Activated CD4-positive, alpha-beta T cell treated with anti-CD3 and anti-CD28 coated beads for 4 hours (primary cell): ENCODE measurements around the gene CROCC.
"Not testable (repeated sequence)": the region's sequence is repeated elsewhere in the genome, so short reads cannot be mapped to it uniquely, and the experiment has no call there.

ENCODE experiments used
- DNase-seq, 2 donors: peaks; one replicate each; pipeline ENCODE4 v3.0.0-alpha.2; 2020

CROCC gene

GRCh38 chr1:16898298-16898697 is 23.4 kb upstream of the CROCC start:
- not testable (repeated sequence) for DNase-seq

- not testable (repeated sequence) for DNase-seq
These were observed 22.7 kb upstream of the CROCC start for GRCh38 chr1:16899020-16899419.

- DNase-seq: no peak
These were observed 21.0 kb upstream of the CROCC start for GRCh38 chr1:16900751-16901150.

- DNase-seq: not testable (repeated sequence)
These were observed 20.4 kb upstream of the CROCC start for GRCh38 chr1:16901371-16901770.

DNA sequence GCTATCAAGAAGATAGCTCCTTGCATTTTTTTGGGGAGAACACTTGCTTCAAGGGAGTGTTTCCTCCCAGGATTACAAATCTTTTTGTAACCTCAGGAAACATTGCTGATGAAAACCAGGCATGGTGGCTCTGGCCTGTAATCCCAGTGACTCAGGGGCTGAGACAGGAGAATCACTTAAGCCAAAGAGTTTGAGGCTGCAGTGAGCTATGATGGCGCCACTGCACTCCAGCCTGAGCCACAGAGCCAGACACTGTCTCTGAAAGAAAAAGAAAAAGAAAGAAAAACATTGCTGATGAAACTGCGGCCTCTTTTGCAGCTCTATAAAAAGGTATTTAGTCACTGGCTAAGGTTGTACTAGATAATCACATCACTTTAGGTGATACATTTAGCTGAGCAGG is 18.7 kb upstream of the CROCC start:
- no peak for DNase-seq

GRCh38 chr1:16903458-16903796 is 18.3 kb upstream of the CROCC start:
- DNase-seq: no peak

DNA sequence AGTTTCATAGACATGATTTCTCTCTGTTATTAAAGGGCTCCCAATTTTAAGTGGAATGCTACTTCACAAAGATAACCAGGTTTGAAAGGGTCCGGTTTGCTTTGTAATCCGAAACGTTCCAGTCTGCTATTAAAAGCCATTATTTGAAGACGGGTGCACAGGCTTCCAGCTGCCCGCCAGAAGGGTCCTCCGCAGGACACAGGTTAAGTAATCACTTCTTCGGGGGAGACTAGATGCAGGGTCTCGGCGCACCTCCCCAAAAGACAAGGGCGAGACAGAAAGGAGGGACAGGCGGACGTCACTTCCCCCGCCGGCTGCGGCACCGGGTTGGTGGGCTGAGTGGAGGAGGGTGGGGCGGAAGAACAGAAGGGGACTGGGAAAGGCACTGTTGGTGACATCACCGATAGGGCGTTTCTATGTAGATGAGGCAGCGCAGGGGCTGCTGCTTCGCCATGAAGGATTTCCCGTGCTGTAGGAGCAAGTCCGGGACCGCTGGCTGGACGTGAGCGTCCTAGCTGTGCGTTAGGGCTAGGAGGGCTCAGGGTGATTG is 17.1 kb upstream of the CROCC start:
- DNase-seq: peak; percentile 99 to 100

GRCh38 chr1:16905110-16905867 is 16.4 kb upstream of the CROCC start:
- DNase-seq: peak in 1 of 2 donors; percentile 32

- DNase-seq: no peak
These were observed 15.6 kb upstream of the CROCC start for GRCh38 chr1:16905868-16906702.

DNA sequence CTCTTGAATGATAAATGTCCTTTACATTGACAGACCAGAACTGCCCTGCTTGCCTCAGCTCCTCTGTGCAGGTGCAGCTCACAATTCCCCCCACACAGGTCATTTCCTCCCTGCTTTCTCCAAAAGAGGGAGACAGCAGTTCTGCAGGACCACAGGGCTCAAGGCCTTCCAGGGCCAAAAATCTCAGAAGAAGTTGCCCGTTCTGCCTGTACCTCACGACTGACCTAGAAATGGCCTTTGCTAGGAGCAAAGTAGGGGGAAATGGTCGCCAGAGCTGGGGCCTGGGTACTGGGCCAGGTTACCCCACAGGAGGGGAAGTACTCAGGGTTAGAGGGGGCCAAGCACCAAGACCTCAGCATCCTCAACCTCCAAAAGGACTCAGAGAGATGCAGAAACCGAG is 14.9 kb upstream of the CROCC start:
- no peak for DNase-seq

- DNase-seq: no peak
These were observed 13.6 kb upstream of the CROCC start for GRCh38 chr1:16907870-16908758.

DNA sequence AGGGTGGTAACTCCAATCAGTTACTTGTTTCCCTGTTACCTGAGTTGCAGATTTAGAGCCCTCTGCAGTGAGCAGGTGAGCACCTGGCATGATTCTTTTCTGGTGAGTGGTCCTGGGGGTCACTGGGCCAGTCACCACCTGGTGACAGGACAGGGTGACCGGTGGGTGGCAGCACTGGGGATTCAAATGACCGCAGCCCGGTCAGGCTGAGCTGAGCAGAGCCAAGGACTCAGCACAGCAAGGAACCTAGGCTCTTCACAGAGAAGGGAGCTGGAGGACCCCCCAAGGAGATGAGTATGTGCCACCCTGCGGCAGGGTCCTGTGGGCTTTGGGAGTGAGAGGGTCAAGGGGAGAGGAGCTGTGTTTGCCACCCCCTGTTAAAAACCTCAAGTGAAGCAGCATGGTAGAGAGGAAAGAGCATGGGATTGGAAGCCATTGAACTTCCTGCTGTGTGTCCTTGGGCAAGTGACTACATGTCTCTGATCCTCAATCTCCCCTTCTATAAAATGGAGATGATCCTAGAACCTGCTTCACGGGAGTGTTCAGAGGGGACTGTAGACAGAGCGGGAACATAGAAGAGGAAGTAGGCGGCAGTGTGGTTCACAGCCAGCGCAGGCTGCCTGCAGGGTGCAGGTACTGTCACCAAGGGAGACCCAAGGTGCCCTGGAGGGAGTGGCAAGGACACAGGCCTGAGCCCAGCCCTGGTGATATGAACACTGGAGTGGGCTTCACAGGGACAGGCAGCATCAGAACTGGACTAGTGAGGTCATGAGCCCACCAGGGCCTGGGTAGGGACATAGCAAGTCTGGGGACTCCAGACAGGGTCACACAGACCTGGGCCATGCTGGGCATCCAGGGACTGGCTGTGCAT is 9.6 kb upstream of the CROCC start:
- not testable (repeated sequence) for DNase-seq

DNA sequence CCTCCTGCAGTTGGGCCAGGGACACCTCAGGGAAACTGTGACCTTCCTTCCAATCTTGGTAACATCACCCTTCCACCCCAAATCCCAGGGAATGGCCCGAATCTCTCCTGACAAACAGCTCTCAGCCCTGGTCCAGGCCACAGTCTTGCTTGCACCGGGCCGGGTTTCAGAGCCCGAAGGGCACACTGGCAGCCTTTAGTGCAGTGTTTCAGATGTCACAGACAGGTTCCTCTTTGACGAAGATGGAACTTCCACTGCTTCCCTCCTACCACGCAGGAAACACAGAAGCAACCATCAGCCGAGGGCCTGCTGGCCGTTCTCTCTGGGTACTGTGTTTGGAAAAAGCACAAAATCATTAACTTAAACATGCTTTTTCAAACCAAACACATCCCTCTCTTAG is 9.0 kb upstream of the CROCC start:
- not testable (repeated sequence) for DNase-seq

DNA sequence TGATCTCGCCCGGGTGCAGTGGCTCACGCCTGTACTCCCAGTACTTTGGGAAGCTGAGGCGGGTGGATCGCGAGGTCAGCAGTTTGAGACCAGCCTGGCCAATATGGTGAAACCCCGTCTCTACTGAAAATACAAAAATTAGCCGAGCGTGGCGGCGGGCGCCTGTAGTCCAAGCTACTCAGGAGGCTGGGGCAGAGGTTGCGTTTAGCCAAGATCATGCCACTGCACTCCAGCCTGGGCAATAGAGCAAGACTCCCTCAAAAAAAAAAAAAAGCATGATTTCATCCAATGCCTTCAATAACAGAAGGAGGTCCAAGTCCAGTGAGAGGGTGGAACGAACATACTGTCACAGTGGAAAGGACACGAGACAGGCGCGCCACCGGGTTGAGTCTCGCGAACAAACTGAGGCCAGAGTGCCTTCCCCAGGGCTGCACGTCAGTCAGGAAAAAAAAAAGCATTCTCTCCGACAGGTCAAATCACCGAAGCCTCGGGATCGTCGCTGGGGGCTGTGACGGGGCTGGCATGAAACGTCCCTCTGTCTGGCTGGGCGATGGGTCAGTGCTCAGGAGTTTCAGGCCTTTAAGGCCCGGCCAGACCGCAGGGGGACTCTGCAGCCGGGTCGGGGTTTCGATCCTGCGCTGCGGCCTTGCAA is 8.4 kb upstream of the CROCC start:
- DNase-seq: peak in 1 of 2 donors; percentile 20

DNA sequence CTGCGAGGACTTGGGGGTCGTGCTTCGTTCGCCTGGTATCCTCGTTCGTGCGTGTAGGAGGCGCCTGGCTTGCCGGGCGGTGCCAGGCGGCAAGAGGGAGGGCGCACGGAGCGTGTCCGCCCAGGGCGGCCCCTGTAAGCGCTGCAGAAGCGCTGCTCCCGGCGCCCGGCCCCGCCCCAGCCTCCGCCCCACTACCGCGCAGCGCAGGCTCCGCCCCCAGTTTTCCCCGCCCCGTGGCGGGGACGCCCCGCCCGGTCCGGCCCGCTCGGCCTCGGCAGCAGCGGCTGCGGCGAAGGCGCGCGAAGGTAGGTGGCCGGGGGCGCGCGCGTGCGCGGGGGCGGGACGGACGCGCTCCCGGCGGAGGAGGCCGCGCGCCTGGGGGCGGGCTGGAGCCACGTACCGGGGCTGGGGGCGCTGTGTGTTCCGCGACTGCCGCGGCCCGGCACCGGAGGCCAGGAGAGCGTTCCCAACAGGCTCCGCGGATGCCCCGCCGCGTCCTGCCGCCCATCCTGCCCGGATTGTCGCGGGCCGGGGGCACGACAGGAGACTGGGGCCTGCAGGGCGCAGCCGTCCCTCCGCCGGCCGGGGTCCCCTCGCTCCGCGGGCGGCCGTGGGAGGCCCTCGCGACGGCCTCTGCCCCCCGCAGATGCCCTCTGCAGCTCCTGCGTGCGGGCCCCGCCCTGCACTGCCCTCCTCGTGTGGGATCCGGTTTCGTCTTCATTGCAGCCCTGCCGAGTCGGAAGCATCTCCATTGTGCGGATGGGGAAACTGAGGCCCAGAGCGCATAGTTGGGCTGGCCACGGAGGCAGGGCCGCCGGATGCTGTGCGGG is 7.7 kb upstream of the CROCC start:
- DNase-seq: peak; percentile 93 to 96

DNA sequence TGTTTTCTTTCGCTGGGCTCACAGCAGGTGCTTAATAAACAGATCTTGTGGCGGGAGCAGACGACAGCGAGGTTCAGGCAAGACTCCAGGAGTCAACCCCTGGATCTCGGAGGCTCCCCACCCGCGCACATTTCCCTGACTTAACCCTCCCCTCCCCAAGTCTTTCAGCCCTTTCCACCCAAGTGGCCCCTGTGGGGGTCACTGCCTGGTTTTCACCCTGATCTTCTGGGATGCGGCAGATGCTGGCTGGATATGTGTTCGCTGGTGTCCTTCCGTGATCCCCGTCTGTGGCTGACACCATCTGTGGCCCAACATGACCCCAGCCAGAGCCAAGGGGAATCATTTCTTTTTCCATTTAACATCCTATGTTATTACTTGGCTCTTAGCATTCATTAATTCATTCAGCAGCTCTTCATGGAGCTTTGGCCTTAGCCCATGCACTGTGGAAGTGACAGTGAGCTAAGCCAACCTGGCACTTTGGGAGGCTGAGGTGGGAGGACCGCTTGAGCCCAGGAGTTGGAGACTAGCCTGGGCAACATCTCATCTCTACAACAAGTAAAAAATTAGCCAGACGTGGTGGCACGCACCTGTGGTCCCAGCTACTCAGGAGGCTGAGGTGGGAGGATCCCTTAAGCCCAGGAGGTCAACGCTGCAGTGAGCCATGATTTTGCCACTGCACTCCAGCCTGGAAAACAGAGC is 6.7 kb upstream of the CROCC start:
- DNase-seq: not testable (repeated sequence)

- DNase-seq: no peak
These were observed 6.1 kb upstream of the CROCC start for GRCh38 chr1:16915627-16915973.

DNA sequence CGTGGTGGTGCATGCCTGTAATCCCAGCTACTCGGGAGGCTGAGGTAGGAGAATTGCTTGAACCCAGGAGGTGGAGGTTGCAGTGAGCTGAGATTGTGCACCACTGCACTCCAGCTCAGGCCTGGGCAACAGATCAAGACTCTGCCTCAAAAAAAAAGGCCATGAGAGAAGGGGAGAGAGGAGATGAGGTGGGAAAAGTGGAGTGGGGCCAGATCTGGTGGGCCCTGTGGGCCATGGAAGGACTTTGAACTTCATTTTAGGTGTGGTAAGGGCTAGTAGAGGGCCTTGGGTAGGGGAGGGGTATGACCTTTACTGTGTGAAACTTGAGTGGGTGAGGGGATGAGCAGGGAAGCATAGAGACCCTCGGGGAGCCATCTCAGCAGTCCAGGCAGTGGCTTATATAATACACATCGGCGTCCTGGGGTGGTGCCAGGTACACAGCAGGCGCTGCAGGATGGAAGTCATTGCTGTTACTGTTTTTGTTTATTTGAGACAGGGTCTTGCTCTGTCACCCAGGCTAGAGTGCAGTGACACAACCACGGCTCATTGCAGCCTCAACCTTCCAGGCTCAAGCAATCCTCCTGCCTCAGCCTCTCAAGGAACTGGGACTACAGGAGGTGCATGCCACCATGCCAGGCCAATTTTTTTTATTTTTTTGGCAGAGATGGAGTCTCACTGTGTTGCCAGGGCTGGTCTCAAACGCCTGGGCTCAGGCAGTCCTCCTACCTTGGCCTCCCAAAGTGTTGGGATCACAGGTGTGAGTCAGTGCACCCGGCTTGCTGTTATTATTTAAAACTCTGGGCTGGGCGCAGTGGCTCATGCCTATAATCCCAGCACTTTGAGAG is 5.5 kb upstream of the CROCC start:
- DNase-seq: not testable (repeated sequence)

- no peak for DNase-seq
These were observed 3.4 kb upstream of the CROCC start for GRCh38 chr1:16918371-16918770.
